ENCODE results near the gene LRRC42.

LRRC42 gene

GRCh38 chr1:53927376-53927881 lies 18.7 kb upstream of the LRRC42 start:
- Histone ChIP-seq H3K36me3 (ENCODE audit: control insufficient read depth in 1 of 2, insufficient read depth in 2 of 2, low read depth in 1 of 2, low read length in 2 of 2) (peaks cover 4 to 81% of the 10 kb centered on the region in 2 experiments), H4K8ac (ENCODE audit: low read length) (no peak overlapping the region), H3K79me1 (replicated peaks; ENCODE audit: low read length, poor library complexity, severe bottlenecking) (peaks cover 9% of the 10 kb centered on the region), H3K23ac (ENCODE audit: low read length in 2 of 2) (no peak overlapping the region), H2AK5ac (ENCODE audit: low read length, severe bottlenecking) (no peak overlapping the region), H3K18ac (ENCODE audit: low read depth in 1 of 2, low read length in 2 of 2) (no peak overlapping the region), H3K27ac (ENCODE audit: low read length, poor library complexity, severe bottlenecking) (no peak overlapping the region), H2BK5ac (ENCODE audit: low read depth, low read length, poor library complexity, severe bottlenecking) (no peak overlapping the region), H3K14ac (ENCODE audit: low read length in 2 of 2) (no peak overlapping the region), H2BK12ac (ENCODE audit: low read length in 2 of 2) (no peak overlapping the region), H3K9me3 (ENCODE audit: control insufficient read depth, low read length) (peaks cover 17% of the 10 kb centered on the region), H2AFZ (ENCODE audit: low read depth, low read length) (no peak overlapping the region), H3K4ac (ENCODE audit: low read depth in 1 of 2, low read length in 2 of 2) (no peak overlapping the region), H2BK15ac (ENCODE audit: low read depth, poor library complexity, severe bottlenecking) (no peak overlapping the region), H2BK120ac (ENCODE audit: low read depth, low read length) (no peak overlapping the region), H4K91ac (ENCODE audit: low read length) (no peak overlapping the region), H3K27me3 (ENCODE audit: control insufficient read depth in 1 of 2, insufficient read depth in 1 of 2, low read length in 2 of 2) (no peaks in the 10 kb centered on the region), H3K4me2 (ENCODE audit: low read length, poor library complexity, severe bottlenecking) (no peak overlapping the region), H3K4me3 (ENCODE audit: insufficient read depth in 1 of 2, low read depth in 1 of 2, low read length in 2 of 2) (no peak overlapping the region), H3K4me1 (ENCODE audit: control insufficient read depth, insufficient read depth, low read depth, low read length) (no peaks in the 10 kb centered on the region), H3K9ac (ENCODE audit: low read length) (no peak overlapping the region)
- WGBS = no CpG with 5 or more reads among the region's 2 CpGs
- no peak for DNase-seq

- H4K8ac ChIP-seq (ENCODE audit: low read length) = no peak overlapping the region
- H3K9me3 ChIP-seq (ENCODE audit: control insufficient read depth, low read length) = peaks cover 35% of the 10 kb centered on the region
- no peak overlapping the region for H3K9ac ChIP-seq (ENCODE audit: low read length)
- H2BK120ac ChIP-seq (ENCODE audit: low read depth, low read length) = no peak overlapping the region
- H3K27me3 ChIP-seq (ENCODE audit: control insufficient read depth in 1 of 2, insufficient read depth in 1 of 2, low read length in 2 of 2) = no peaks in the 10 kb centered on the region
- no peak overlapping the region for H2BK12ac ChIP-seq (ENCODE audit: low read length in 2 of 2)
- H3K4me1 ChIP-seq (ENCODE audit: control insufficient read depth, insufficient read depth, low read depth, low read length) = no peaks in the 10 kb centered on the region
- H3K23ac ChIP-seq (ENCODE audit: low read length in 2 of 2) = no peak overlapping the region
- H3K36me3 ChIP-seq (ENCODE audit: control insufficient read depth in 1 of 2, insufficient read depth in 2 of 2, low read depth in 1 of 2, low read length in 2 of 2) = peaks cover 7 to 76% of the 10 kb centered on the region in 2 experiments
- H3K4ac ChIP-seq (ENCODE audit: low read depth in 1 of 2, low read length in 2 of 2) = no peak overlapping the region
- no peak overlapping the region for H2AFZ ChIP-seq (ENCODE audit: low read depth, low read length)
- WGBS = no CpG with 5 or more reads among the region's 2 CpGs
- H3K14ac ChIP-seq (ENCODE audit: low read length in 2 of 2) = no peak overlapping the region
- no peak overlapping the region for H3K4me2 ChIP-seq (ENCODE audit: low read length, poor library complexity, severe bottlenecking)
- H2BK15ac ChIP-seq (ENCODE audit: low read depth, poor library complexity, severe bottlenecking) = no peak overlapping the region
- H2AK5ac ChIP-seq (ENCODE audit: low read length, severe bottlenecking) = no peak overlapping the region
- no peak overlapping the region for H3K27ac ChIP-seq (ENCODE audit: low read length, poor library complexity, severe bottlenecking)
- H2BK5ac ChIP-seq (ENCODE audit: low read depth, low read length, poor library complexity, severe bottlenecking) = no peak overlapping the region
- no peak for DNase-seq
- no peak overlapping the region for H3K4me3 ChIP-seq (ENCODE audit: insufficient read depth in 1 of 2, low read depth in 1 of 2, low read length in 2 of 2)
- H3K18ac ChIP-seq (ENCODE audit: low read depth in 1 of 2, low read length in 2 of 2) = no peak overlapping the region
- H3K79me1 ChIP-seq (replicated peaks; ENCODE audit: low read length, poor library complexity, severe bottlenecking) = peaks cover 12% of the 10 kb centered on the region
- no peak overlapping the region for H4K91ac ChIP-seq (ENCODE audit: low read length)
These were observed 16.7 kb upstream of the LRRC42 start for GRCh38 chr1:53929246-53929960.

GRCh38 chr1:53930932-53931331 lies 15.2 kb upstream of the LRRC42 start:
- Histone ChIP-seq H3K4me1 (ENCODE audit: control insufficient read depth, insufficient read depth, low read depth, low read length) (no peaks in the 10 kb centered on the region), H2BK12ac (ENCODE audit: low read length in 2 of 2) (no peak overlapping the region), H2BK120ac (ENCODE audit: low read depth, low read length) (no peak overlapping the region), H2BK15ac (ENCODE audit: low read depth, poor library complexity, severe bottlenecking) (no peak overlapping the region), H4K91ac (ENCODE audit: low read length) (no peak overlapping the region), H3K4ac (ENCODE audit: low read depth in 1 of 2, low read length in 2 of 2) (no peak overlapping the region), H3K18ac (ENCODE audit: low read depth in 1 of 2, low read length in 2 of 2) (no peak overlapping the region), H3K9ac (ENCODE audit: low read length) (no peak overlapping the region), H2BK5ac (ENCODE audit: low read depth, low read length, poor library complexity, severe bottlenecking) (no peak overlapping the region), H3K9me3 (ENCODE audit: control insufficient read depth, low read length) (peaks cover 46% of the 10 kb centered on the region), H3K79me1 (replicated peaks; ENCODE audit: low read length, poor library complexity, severe bottlenecking) (peaks cover 18% of the 10 kb centered on the region), H2AFZ (ENCODE audit: low read depth, low read length) (no peak overlapping the region), H2AK5ac (ENCODE audit: low read length, severe bottlenecking) (no peak overlapping the region), H3K27me3 (ENCODE audit: control insufficient read depth in 1 of 2, insufficient read depth in 1 of 2, low read length in 2 of 2) (no peaks in the 10 kb centered on the region), H3K14ac (ENCODE audit: low read length in 2 of 2) (no peak overlapping the region), H3K4me3 (ENCODE audit: insufficient read depth in 1 of 2, low read depth in 1 of 2, low read length in 2 of 2) (no peak overlapping the region), H3K23ac (ENCODE audit: low read length in 2 of 2) (no peak overlapping the region), H3K4me2 (ENCODE audit: low read length, poor library complexity, severe bottlenecking) (no peak overlapping the region), H3K27ac (ENCODE audit: low read length, poor library complexity, severe bottlenecking) (no peak overlapping the region), H3K36me3 (ENCODE audit: control insufficient read depth in 1 of 2, insufficient read depth in 2 of 2, low read depth in 1 of 2, low read length in 2 of 2) (peaks cover 16 to 82% of the 10 kb centered on the region in 2 experiments), H4K8ac (ENCODE audit: low read length) (no peak overlapping the region)
- 100% methylated on average over 1 of the region's 3 CpGs for WGBS
- no peak for DNase-seq

GRCh38 chr1:53931523-53931922 lies 14.6 kb upstream of the LRRC42 start:
- Histone ChIP-seq H4K91ac (ENCODE audit: low read length) (no peak overlapping the region), H3K4me3 (ENCODE audit: insufficient read depth in 1 of 2, low read depth in 1 of 2, low read length in 2 of 2) (no peak overlapping the region), H3K18ac (ENCODE audit: low read depth in 1 of 2, low read length in 2 of 2) (no peak overlapping the region), H2BK5ac (ENCODE audit: low read depth, low read length, poor library complexity, severe bottlenecking) (no peak overlapping the region), H2BK120ac (ENCODE audit: low read depth, low read length) (no peak overlapping the region), H3K23ac (ENCODE audit: low read length in 2 of 2) (no peak overlapping the region), H4K8ac (ENCODE audit: low read length) (no peak overlapping the region), H3K9me3 (ENCODE audit: control insufficient read depth, low read length) (peaks cover 48% of the 10 kb centered on the region), H2AFZ (ENCODE audit: low read depth, low read length) (no peak overlapping the region), H3K14ac (ENCODE audit: low read length in 2 of 2) (no peak overlapping the region), H3K79me1 (replicated peaks; ENCODE audit: low read length, poor library complexity, severe bottlenecking) (peaks cover 21% of the 10 kb centered on the region), H3K9ac (ENCODE audit: low read length) (no peak overlapping the region), H3K36me3 (ENCODE audit: control insufficient read depth in 1 of 2, insufficient read depth in 2 of 2, low read depth in 1 of 2, low read length in 2 of 2) (peaks cover 17 to 78% of the 10 kb centered on the region in 2 experiments), H2AK5ac (ENCODE audit: low read length, severe bottlenecking) (no peak overlapping the region), H2BK15ac (ENCODE audit: low read depth, poor library complexity, severe bottlenecking) (no peak overlapping the region), H3K27me3 (ENCODE audit: control insufficient read depth in 1 of 2, insufficient read depth in 1 of 2, low read length in 2 of 2) (no peaks in the 10 kb centered on the region), H2BK12ac (ENCODE audit: low read length in 2 of 2) (no peak overlapping the region), H3K4me2 (ENCODE audit: low read length, poor library complexity, severe bottlenecking) (no peak overlapping the region), H3K27ac (ENCODE audit: low read length, poor library complexity, severe bottlenecking) (no peak overlapping the region), H3K4ac (ENCODE audit: low read depth in 1 of 2, low read length in 2 of 2) (no peak overlapping the region), H3K4me1 (ENCODE audit: control insufficient read depth, insufficient read depth, low read depth, low read length) (no peaks in the 10 kb centered on the region)
- DNase-seq = no peak
- WGBS = 100% methylated on average over 1 of the region's 2 CpGs

All from mesenchymal stem cell (in vitro differentiated cells and primary cell).